GM12865 (cell line): ENCODE measurements around the gene CTNNBL1.

Source experiments
- DNase-seq: peaks from one replicate; pipeline ENCODE4 v3.0.0; 2010; ENCODE audit warnings: low read depth
- H3K4me3 ChIP-seq: 2 replicates; pipeline ENCODE4 v1.5.1; 2011; ENCODE audit warnings: mild to moderate bottlenecking, low read depth, low read length, control low read depth
- TF ChIP-seq, protein P1 (sequence below): IDR thresholded peaks from 2 replicates; pipeline ENCODE4 v1.5.1; 2011; ENCODE audit warnings: low read length, control low read depth, low read depth, inconsistent platforms; ENCODE audit not compliant: insufficient read depth; ENCODE audit errors: missing control alignments

CTNNBL1 gene

DNA sequence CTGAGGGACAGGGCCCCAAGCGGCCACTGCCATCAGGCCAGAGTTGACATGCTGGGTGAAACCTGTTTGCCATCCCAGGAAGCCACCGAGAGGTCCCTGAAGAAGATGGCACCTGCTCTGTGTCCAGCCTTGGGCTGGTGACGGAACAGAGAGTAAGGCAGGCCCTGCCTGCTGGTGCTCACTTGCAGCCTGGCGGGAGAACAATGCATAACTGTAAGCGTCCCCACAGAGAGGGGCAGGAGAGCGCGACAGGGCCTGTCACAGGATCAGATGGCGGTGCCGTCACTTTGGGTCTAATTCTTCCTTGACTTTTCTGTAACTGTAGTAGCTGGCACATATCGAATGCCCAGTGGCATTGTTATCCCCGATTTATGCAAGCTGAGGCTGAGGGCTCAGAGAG, 180.1 kb downstream of the CTNNBL1 start:
- no peak overlapping the region for H3K4me3 ChIP-seq
- no peak for DNase-seq
- TF ChIP-seq, protein P1, sequence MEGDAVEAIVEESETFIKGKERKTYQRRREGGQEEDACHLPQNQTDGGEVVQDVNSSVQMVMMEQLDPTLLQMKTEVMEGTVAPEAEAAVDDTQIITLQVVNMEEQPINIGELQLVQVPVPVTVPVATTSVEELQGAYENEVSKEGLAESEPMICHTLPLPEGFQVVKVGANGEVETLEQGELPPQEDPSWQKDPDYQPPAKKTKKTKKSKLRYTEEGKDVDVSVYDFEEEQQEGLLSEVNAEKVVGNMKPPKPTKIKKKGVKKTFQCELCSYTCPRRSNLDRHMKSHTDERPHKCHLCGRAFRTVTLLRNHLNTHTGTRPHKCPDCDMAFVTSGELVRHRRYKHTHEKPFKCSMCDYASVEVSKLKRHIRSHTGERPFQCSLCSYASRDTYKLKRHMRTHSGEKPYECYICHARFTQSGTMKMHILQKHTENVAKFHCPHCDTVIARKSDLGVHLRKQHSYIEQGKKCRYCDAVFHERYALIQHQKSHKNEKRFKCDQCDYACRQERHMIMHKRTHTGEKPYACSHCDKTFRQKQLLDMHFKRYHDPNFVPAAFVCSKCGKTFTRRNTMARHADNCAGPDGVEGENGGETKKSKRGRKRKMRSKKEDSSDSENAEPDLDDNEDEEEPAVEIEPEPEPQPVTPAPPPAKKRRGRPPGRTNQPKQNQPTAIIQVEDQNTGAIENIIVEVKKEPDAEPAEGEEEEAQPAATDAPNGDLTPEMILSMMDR, result no peak

DNA sequence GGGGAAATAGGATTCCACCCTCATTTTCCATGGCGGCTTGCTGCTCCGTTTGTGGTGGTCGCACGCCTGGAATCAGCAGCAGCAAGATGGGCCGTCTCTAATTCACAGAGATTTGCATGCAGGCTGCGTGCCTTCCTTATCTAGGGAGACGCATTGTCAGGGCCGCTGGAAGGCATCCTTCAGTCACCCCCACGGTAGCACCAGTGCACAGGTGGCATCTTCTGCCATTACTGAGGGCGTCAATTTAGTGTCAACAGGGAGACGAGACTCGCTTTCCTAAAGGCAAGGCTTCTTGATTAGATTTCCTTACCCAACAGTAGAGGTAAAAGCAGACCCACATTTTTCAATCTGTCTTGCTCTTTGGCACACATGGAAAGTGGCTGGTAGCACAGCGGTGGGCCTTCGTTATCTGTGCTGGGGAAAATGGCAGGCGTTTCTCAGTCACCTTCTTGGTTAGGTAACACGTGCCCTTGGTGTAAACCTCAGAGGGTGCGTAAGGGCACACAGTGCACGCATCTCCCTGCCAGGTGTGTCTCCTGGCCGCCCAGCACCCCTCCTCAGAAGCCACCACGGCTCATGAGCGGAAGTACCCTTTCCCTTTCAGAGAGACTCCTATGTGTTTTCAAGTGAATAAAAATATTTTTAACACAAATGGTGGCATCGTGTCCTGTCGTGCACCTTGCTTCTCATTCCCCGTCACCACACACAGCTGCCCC, 181.8 kb downstream of the CTNNBL1 start:
- H3K4me3 ChIP-seq, result no peak overlapping the region
- TF ChIP-seq, protein P1, result no peak

DNA sequence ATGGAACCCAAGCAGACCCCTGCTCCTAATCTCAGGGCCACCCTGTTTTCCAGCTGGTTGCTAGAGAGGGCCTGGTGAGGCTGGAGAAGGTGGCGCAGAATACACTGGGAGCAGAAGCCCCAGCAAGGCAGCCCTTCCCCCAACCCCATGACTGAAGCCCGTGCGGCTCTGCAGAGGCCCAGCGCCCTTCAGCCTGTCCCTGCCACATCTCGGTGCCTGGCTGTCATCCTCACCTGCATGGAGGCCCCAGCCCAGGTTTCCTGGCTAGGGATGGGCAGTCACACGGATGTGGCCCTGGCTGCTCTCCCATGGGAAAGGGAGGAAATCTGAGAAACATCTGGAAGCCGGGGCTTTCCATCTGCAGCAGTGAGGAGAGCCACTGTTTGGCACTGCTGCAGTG, 183.0 kb downstream of the CTNNBL1 start:
- DNase-seq, result no peak
- H3K4me3 ChIP-seq, result no peak overlapping the region
- TF ChIP-seq, protein P1, result no peak

More for the DNA sequence above, 181.8 kb downstream of the CTNNBL1 start:
- DNase-seq, result no peak

DNA sequence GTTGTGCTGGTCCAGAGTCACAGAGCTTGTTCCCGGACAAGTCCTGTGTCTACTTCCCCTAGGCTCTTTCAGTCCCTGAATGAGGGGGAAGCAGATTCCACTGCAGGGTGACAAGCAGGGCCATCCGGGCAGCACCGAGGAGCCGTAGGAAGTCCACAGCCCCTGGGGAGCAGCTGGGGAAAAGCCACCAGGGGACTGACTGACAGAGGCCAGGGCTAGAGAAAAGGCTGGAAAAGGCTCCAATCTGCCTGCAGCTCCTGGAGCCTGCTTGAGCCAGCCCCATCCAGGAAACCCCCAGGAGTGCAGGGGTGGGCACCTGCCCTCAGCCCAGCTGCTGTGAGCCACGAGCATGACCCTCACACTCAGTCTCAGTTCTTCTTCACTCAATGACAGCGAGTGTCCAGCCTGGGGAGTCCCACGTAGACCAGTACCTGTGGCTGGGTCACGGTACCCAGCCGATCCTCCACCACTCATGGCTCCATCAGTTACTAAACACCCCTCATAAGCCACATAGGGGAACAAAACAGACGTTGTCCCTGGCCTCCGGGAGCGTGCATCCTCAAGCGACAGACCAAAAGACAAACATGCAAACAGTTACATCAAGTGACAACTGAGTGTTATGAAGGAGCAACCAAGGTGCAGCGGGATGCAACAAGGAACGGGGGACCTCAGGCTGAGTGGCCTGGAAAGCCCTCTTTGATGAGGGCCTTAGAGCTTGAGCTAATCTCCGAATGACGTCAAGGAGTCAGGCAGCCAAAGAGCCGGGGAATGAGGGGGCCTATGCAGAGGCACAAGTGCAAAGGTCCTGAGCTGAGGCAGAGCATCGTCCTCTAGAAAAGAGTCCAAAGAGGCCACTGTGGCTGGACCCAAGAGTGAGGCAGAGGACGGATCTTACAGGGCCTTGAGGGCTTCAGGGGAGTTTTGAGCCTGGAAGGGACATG, 184.3 kb downstream of the CTNNBL1 start:
- TF ChIP-seq, protein P1, result no peak
- H3K4me3 ChIP-seq, result no peak overlapping the region
- DNase-seq, result no peak

DNA sequence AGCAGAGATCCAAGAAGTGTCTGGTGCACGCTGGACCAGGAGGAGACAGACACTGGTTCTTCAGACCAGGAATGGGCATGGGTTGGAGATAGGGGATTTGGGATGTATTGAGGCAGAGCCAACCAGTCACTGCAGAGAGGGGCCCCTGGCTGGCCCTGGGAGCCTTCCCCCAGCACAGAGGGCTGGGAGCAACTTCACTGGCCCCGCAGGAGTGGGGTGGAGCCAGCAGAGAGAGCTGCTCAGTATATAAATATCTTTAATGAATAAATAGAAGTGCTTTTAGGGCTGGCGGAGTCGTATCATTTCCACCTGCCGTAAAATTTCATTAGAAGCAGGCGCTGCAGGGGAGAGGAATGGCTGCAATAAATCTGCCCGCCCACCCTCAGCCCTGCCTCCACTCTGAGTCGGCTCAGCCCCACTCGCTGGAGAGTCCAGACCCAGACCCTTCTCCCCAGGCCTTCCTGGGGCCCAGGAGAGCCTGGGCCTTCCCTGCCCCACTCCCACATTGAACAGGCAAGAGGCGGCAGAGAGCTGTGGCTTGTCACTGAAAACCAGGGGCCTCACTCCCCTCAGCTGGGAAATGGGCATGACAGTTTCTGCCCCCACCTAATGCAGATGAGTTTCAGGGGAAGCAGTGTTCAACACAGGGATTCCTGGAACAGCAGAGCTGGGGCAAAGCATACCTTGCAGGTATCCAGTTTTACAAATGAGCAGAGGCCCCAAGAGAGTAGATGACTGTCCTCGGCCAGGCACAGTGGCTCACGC, 185.2 kb downstream of the CTNNBL1 start:
- DNase-seq, result no peak
- H3K4me3 ChIP-seq, result no peak overlapping the region
- TF ChIP-seq, protein P1, result no peak

DNA sequence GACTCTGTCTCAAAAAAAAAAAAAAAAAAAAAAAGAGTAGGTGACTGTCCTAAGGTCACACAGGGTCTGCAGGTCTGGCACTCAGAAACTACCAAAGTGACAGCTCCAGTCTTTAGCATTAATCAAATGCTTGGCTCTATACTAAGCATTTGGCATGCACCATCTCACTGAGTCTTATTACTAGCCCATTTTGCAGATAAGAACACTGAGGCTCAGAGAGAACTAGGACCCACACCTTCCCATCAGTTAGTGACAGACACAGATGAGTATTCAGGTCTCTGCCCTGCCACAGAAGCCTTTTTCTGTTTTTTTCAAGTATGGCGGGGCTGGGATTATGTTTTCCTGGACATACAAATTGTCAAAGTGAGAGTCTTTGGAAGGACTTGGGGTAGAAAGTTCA, 186.0 kb downstream of the CTNNBL1 start:
- DNase-seq, result no peak
- TF ChIP-seq, protein P1, result no peak
- H3K4me3 ChIP-seq, result no peak overlapping the region
